GM23338 (cell line): ENCODE measurements around the gene CAPNS1. TPM values are rescaled to one million over a fixed set of nuclear protein-coding genes. Genes with fewer than 3 reads are reported as not detected.

ENCODE experiments used
- ATAC-seq: fragments of 200-7000 bp; cut with Tn5 transposase; 3 replicates; pipeline ENCODE4 v1.9.1; 2020
- DNase-seq: peaks from one replicate; pipeline ENCODE4 v3.0.0-alpha.2; 2015; ENCODE audit warnings: low spot score
- H2AFZ ChIP-seq: fragments of 200-600 bp; sonication (generic); 2 replicates; pipeline ENCODE4 v1.8.0; 2016; ENCODE audit warnings: antibody characterized with exemption, mild to moderate bottlenecking, moderate library complexity
- H3F3A ChIP-seq: fragments of 200-600 bp; sonication (generic); replicated peaks from 2 replicates; pipeline ENCODE4 v1.8.0; 2017; ENCODE audit warnings: antibody characterized with exemption, mixed run types, low read depth
- H3K27ac ChIP-seq: fragments of 200-600 bp; sonication (generic); 2 replicates; pipeline ENCODE4 v1.6.1; 2016; ENCODE audit warnings: low read depth
- H3K27me3 ChIP-seq: fragments of 200-600 bp; sonication (generic); 2 replicates; pipeline ENCODE4 v1.8.0; 2016; ENCODE audit warnings: mild to moderate bottlenecking, mixed run types, moderate library complexity; ENCODE audit not compliant: insufficient read depth
- H3K36me3 ChIP-seq: fragments of 200-600 bp; sonication (generic); 2 replicates; pipeline ENCODE4 v1.8.0; 2016; ENCODE audit warnings: mild to moderate bottlenecking; ENCODE audit not compliant: insufficient read depth
- H3K4me1 ChIP-seq: fragments of 200-600 bp; sonication (generic); 2 replicates; pipeline ENCODE4 v1.8.0; 2016; ENCODE audit warnings: mild to moderate bottlenecking, moderate library complexity; ENCODE audit not compliant: insufficient read depth
- H3K4me2 ChIP-seq: fragments of 200-600 bp; sonication (generic); 2 replicates; pipeline ENCODE4 v1.7.1; 2017; ENCODE audit warnings: mixed run types
- H3K4me3 ChIP-seq: fragments of 200-600 bp; sonication (generic); 2 replicates; pipeline ENCODE4 v1.6.1; 2016; ENCODE audit warnings: mixed run types
- H3K79me2 ChIP-seq: fragments of 200-600 bp; sonication (generic); replicated peaks from 2 replicates; pipeline ENCODE4 v1.8.0; 2017; ENCODE audit warnings: mild to moderate bottlenecking; ENCODE audit not compliant: insufficient read depth
- H3K9me2 ChIP-seq: fragments of 200-600 bp; sonication (generic); 2 replicates; pipeline ENCODE4 v1.8.0; 2017; ENCODE audit not compliant: insufficient read depth
- H4K20me1 ChIP-seq: fragments of 200-600 bp; sonication (generic); replicated peaks from 2 replicates; pipeline ENCODE4 v1.8.0; 2017; ENCODE audit warnings: mild to moderate bottlenecking; ENCODE audit not compliant: insufficient read depth
- H3K27ac Mint-ChIP-seq: 2 replicates; pipeline ENCODE4 v1.8.0; 2020; ENCODE audit warnings: inconsistent platforms, mild to moderate bottlenecking, moderate library complexity, mixed read lengths
- H3K27me3 Mint-ChIP-seq: 3 replicates; pipeline ENCODE4 v1.8.0; 2022; ENCODE audit warnings: low read depth, mild to moderate bottlenecking, moderate library complexity, mixed read lengths, inconsistent platforms; ENCODE audit not compliant: insufficient read depth, poor library complexity
- H3K36me3 Mint-ChIP-seq: 3 replicates; pipeline ENCODE4 v1.8.0; 2021; ENCODE audit warnings: low read depth, mild to moderate bottlenecking, inconsistent platforms, moderate library complexity, mixed read lengths
- H3K4me1 Mint-ChIP-seq: 3 replicates; pipeline ENCODE4 v1.8.0; 2020; ENCODE audit warnings: mild to moderate bottlenecking, inconsistent platforms, mixed read lengths
- H3K4me3 Mint-ChIP-seq: 3 replicates; pipeline ENCODE4 v1.8.0; 2021; ENCODE audit warnings: moderate library complexity, mild to moderate bottlenecking, inconsistent platforms, mixed read lengths
- H3K9me3 Mint-ChIP-seq: 3 replicates; pipeline ENCODE4 v1.8.0; 2020; ENCODE audit warnings: moderate library complexity, mild to moderate bottlenecking, inconsistent platforms, mixed read lengths
- CREB1 ChIP-seq: fragments of 250-450 bp; sonication (Bioruptor Pico); IDR thresholded peaks from 2 replicates; pipeline ENCODE4 v1.5.0; 2020; ENCODE audit warnings: low read depth, mild to moderate bottlenecking, moderate library complexity
- EZH2 ChIP-seq: fragments of 200-600 bp; sonication (generic); IDR thresholded peaks from one replicate; pipeline ENCODE4 v1.8.0; 2017; ENCODE audit warnings: antibody characterized with exemption, mild to moderate bottlenecking, low read depth; ENCODE audit not compliant: unreplicated experiment
- EZH2phosphoT487 ChIP-seq: fragments of 200-600 bp; sonication (generic); IDR thresholded peaks from one replicate; pipeline ENCODE4 v1.8.1; 2018; ENCODE audit warnings: antibody characterized with exemption; ENCODE audit not compliant: unreplicated experiment
- JUNB ChIP-seq: IDR thresholded peaks from one replicate; pipeline ENCODE4 v1.6.1; 2016; ENCODE audit warnings: antibody characterized with exemption; ENCODE audit not compliant: unreplicated experiment
- NANOG ChIP-seq: IDR thresholded peaks from 2 replicates; pipeline ENCODE4 v1.6.1; 2016; ENCODE audit warnings: antibody characterized with exemption, borderline replicate concordance
- REST ChIP-seq: IDR thresholded peaks from one replicate; pipeline ENCODE4 v1.6.1; 2018; ENCODE audit warnings: antibody characterized with exemption; ENCODE audit not compliant: unreplicated experiment
- STAT1 ChIP-seq: IDR thresholded peaks from one replicate; pipeline ENCODE4 v1.6.1; 2016; ENCODE audit warnings: antibody characterized with exemption; ENCODE audit not compliant: unreplicated experiment
- ZNF114 ChIP-seq: fragments of 250-450 bp; sonication (Bioruptor Pico); IDR thresholded peaks from 2 replicates; pipeline ENCODE4 v1.5.0; 2020; ENCODE audit warnings: mild to moderate bottlenecking, moderate library complexity
- ZNF331 ChIP-seq: fragments of 250-450 bp; sonication (Bioruptor Pico); IDR thresholded peaks from 2 replicates; pipeline ENCODE4 v1.5.0; 2020; ENCODE audit warnings: low read depth, mild to moderate bottlenecking, moderate library complexity
- ZNF462 ChIP-seq: fragments of 250-450 bp; sonication (Bioruptor Pico); IDR thresholded peaks from 2 replicates; pipeline ENCODE4 v1.5.0; 2020; ENCODE audit warnings: mild to moderate bottlenecking, moderate library complexity
- polyA plus RNA-seq: library from polyadenylated mRNA; unstranded; fragments of >200 nt; fragmentation: Nextera tagmentation; extraction: Ambion mirVana; gene quantifications from 2 replicates; pipeline ENCODE4 v1.2.1, GENCODE V29; 2016
- total RNA-seq: library from RNA; depleted of rRNA; stranded (reverse); fragments of >200 nt; shearing (Covaris generic); gene quantifications from 2 replicates; pipeline ENCODE4 v1.2.3, GENCODE V29; 2014
- TF ChIP-seq, protein P1 (sequence below): IDR thresholded peaks from 2 replicates; pipeline ENCODE4 v1.6.1; 2016; ENCODE audit warnings: antibody characterized with exemption
- TF ChIP-seq, protein P2 (sequence below), 2 experiments: fragments of 200-600 bp in 1 of 2; sonication (generic) in 1 of 2; conservative IDR thresholded peaks; 2 replicates each; pipeline versions ENCODE4 v1.5.1 to v1.6.1; 2016 to 2017; ENCODE audit warnings: antibody characterized with exemption in 2 of 2, low read depth in 2 of 2, mild to moderate bottlenecking in 2 of 2, moderate library complexity in 1 of 2

The CAPNS1 gene
- total and polyA plus RNA-seq, 2 experiments from 2014 or later, result 123 to 227 TPM

- TF ChIP-seq, protein P1, sequence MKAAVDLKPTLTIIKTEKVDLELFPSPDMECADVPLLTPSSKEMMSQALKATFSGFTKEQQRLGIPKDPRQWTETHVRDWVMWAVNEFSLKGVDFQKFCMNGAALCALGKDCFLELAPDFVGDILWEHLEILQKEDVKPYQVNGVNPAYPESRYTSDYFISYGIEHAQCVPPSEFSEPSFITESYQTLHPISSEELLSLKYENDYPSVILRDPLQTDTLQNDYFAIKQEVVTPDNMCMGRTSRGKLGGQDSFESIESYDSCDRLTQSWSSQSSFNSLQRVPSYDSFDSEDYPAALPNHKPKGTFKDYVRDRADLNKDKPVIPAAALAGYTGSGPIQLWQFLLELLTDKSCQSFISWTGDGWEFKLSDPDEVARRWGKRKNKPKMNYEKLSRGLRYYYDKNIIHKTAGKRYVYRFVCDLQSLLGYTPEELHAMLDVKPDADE, result no peak
These were observed 56.4 kb downstream of the CAPNS1 start (continued) for GRCh38 chr19:36196249-36196648.

DNA sequence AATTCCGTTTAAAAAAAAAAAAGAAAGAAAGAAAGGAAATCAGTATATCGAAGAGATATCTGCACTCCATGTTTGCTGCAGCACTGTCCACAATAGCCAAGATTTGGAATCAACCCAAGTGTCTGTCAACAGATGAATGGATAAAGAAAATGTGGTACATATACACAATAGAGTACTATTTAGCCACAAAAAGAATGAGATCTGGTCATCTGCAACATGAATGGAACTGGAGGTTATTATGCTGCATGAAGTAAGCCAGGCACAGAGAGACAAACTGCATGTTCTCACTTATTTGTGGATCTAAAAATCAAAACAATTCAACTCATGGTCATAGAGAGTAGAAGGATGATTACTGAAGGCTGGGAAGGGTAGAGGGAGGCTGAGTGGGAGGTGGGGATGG lies 58.3 kb downstream of the CAPNS1 start:
- H3K27ac ChIP-seq, result 0 out of 2 replicates have a peak overlapping the region, but pooled peaks have one; percentile 26
- no peaks in the 10 kb centered on the region for H3K4me1 Mint-ChIP-seq
- H3K27me3 Mint-ChIP-seq, result no peaks in the 10 kb centered on the region
- H3F3A ChIP-seq, result no peaks in the 10 kb centered on the region
- no peak overlapping the region for H3K4me3 Mint-ChIP-seq
- H3K79me2 ChIP-seq, result no peaks in the 10 kb centered on the region
- H3K9me2 ChIP-seq, result no peaks in the 10 kb centered on the region
- ATAC-seq (no peak), DNase-seq (no peak)
- no peaks in the 10 kb centered on the region for H3K36me3 ChIP-seq
- H3K27me3 ChIP-seq, result no peaks in the 10 kb centered on the region
- H4K20me1 ChIP-seq, result no peaks in the 10 kb centered on the region
- H3K27ac Mint-ChIP-seq, result no peak overlapping the region
- no peak overlapping the region for H3K4me3 ChIP-seq
- no peak overlapping the region for H2AFZ ChIP-seq
- H3K9me3 Mint-ChIP-seq, result no peaks in the 10 kb centered on the region
- no peak overlapping the region for H3K4me2 ChIP-seq
- H3K4me1 ChIP-seq, result no peaks in the 10 kb centered on the region
- H3K36me3 Mint-ChIP-seq, result peaks cover 3% of the 10 kb centered on the region; the same call in 2 of the 3 replicates
- TF ChIP-seq ZNF114 (CRISPR knock-in tag), result no peak
- TF ChIP-seq CREB1 (CRISPR knock-in tag), result no peak
- TF ChIP-seq NANOG, result no peak
- TF ChIP-seq EZH2phosphoT487, result no peak
- no peak for TF ChIP-seq REST
- TF ChIP-seq EZH2, result no peak
- TF ChIP-seq JUNB, result no peak
- TF ChIP-seq STAT1, result no peak
- no peak for TF ChIP-seq ZNF462 (CRISPR knock-in tag)
- TF ChIP-seq, protein P1, result no peak
- TF ChIP-seq, protein P2, sequence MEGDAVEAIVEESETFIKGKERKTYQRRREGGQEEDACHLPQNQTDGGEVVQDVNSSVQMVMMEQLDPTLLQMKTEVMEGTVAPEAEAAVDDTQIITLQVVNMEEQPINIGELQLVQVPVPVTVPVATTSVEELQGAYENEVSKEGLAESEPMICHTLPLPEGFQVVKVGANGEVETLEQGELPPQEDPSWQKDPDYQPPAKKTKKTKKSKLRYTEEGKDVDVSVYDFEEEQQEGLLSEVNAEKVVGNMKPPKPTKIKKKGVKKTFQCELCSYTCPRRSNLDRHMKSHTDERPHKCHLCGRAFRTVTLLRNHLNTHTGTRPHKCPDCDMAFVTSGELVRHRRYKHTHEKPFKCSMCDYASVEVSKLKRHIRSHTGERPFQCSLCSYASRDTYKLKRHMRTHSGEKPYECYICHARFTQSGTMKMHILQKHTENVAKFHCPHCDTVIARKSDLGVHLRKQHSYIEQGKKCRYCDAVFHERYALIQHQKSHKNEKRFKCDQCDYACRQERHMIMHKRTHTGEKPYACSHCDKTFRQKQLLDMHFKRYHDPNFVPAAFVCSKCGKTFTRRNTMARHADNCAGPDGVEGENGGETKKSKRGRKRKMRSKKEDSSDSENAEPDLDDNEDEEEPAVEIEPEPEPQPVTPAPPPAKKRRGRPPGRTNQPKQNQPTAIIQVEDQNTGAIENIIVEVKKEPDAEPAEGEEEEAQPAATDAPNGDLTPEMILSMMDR (conservative IDR thresholded peaks at IDR 0.05; ENCODE audit: low read depth in 2 of 2), result no peak
- TF ChIP-seq ZNF331, result no peak
